Lung microvascular endothelial cell (primary cell): ENCODE data around the gene EEF2. TPM values are rescaled to one million over a fixed set of nuclear protein-coding genes. Genes with fewer than 3 reads are reported as not detected.

ENCODE experiments used
- DNase-seq, 2 donors: peaks; one replicate each; pipeline versions ENCODE4 v3.0.0 to v3.0.0-alpha.2; 2010; ENCODE audit warnings: low read depth in 2 of 2
- total RNA-seq: library from RNA; depleted of rRNA; stranded (reverse); fragments of >200 nt; gene quantifications from 2 replicates; pipeline ENCODE4 v1.2.1, GENCODE V29; 2014

The EEF2 gene
- total RNA-seq, result 1,904 and 2,063 TPM in 2 replicates

DNA sequence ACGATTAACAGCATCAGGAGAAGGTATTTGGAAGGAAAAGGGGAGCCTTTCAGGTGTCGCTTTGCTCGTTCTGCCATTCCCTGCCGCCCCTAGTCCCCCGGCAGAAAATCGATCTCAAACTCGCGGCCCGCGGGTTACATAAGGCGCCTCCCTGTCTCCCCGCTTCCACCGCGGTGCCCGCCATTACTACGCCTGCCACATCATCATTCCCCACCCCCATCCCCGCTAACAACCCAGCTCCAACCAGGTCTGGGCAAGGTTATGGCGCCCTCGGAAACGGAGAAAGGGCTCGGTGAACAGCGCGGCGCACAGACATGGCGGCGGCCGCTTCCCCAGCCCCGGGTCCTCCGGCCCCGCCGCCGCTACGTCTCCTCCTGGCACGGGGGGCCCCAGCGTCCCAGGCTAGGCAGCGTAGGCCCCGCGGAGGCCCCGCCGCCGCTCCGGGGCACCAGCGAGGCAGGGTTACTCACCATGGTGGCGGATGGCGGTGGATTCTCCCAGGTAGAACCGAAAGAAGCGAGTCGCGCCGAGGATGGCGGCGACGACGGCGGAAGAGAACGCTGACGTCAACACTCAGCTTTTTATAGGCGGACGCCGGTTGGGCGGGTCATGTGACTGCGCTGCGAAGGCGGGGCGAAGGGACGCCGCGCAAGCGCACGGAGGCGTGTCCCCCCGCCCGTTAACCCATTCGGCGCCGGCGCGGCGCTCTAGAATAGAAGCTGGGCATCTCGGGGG is at the start of gene EEF2:
Gene EEF2, minus strand, starts transcription at position 556 of the 735 bp plus-strand sequence. Its CDS starts 83 bp downstream, at position 473.
- peak; percentile 94 to 95 for DNase-seq

- no peak for DNase-seq
These were observed 49.1 kb upstream of the EEF2 start for GRCh38 chr19:4034048-4035017.

- DNase-seq, result no peak
These were observed 48.0 kb upstream of the EEF2 start for GRCh38 chr19:4033028-4033956.

GRCh38 chr19:4032436-4032835 is 47.2 kb upstream of the EEF2 start:
- DNase-seq, result no peak

DNA sequence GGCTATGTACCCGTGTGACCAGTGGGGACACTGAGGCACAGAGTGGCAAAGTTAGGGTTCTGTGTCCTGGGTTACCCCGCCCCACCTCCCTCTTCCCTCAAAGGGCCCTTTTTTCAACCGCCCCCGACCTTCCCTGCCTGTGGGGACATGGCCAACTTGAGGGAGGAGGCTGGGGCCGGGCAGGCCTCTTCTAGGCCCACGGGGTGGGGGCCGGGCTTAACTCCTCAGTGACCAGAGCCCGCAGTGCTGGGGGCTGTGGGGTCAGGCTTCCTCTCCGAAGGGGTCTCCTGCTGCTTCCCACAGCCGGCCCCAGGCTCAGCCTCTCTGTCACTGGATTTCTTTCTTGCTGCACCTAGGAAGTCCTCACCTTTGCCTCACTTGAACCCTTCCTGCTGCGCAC is 46.2 kb upstream of the EEF2 start:
- no peak for DNase-seq

GRCh38 chr19:4030981-4031380 is 45.7 kb upstream of the EEF2 start:
- no peak for DNase-seq

- DNase-seq, result no peak
These were observed 45.3 kb upstream of the EEF2 start for GRCh38 chr19:4030552-4030951.

DNA sequence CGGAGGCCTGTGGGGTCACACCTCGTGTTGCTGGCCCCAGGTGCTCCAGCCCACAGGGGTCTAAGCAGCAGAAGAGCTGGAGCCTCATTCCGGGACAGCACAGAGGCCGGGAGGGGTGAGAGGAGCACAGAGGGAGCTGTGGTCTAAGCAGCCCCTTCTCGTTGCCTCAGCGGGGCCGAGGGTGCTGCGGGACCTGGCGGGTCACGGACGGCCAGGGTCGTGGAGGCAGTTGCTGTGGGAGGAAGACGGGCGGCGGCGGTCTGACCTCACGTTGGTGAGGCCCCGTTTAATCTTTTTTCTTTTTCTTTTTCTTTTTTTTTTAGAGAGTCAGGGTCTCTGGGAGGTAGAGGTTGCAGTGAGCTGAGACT is 44.0 kb upstream of the EEF2 start:
- DNase-seq, result no peak

DNA sequence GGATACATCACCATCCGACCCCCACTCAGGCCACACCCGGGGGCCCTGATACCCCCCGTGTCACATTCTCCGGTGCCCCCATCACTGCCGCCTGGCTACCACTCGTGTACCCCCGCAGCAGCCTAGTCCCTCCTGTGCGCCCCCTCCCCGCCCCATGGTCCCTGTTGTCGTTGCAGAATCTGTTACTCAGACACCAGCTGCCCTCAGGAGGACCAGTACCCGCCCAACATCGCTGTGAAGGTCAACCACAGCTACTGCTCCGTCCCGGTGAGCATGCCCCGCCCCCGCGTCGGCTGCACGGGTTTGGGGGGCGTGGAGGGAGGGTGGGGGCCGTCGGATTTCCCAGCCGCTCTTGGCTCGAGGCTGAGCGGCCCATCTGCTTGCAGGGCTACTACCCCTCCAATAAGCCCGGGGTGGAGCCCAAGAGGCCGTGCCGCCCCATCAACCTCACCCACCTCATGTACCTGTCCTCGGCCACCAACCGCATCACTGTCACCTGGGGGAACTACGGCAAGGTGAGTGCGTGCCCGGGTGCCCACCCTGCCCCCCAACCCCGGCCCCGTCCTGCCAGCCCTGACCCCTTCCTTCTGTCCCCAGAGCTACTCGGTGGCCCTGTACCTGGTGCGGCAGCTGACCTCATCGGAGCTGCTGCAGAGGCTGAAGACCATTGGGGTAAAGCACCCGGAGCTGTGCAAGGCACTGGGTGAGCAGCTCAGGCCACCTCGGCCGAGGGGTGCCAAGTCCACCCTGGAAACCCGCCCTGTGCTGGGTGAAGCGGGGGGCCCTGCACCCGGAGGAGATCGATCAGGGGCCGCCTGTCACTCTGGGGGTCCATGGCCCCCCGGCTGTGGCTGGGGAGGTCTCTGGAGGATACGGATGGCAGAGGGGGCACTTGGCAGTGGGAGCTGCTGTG is 43.3 kb upstream of the EEF2 start:
- DNase-seq, result no peak

GRCh38 chr19:4027146-4027545 is 41.9 kb upstream of the EEF2 start:
- DNase-seq, result no peak

DNA sequence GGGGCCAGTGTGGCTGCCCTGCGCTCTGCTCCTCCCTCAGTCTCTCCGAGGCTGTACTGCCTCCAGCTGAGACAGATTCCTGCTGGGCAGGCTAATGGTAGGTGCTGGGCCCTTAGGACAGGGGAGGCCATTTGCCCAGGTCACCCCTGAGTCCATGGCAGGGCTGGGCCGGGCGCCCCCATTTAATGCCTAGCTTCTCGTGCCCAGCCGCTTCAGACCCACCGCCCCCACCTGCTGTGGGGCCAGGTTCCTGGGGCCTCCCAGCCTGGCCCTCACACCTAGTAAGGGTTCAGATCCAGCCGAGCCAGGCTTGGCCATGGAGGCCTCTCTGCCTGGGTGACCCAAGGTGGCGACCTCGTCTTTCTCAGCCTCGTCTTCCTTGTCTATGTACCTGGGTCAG is 40.1 kb upstream of the EEF2 start:
- no peak for DNase-seq

- peak; percentile 29 to 43 for DNase-seq
These were observed 38.5 kb upstream of the EEF2 start for GRCh38 chr19:4023600-4024398.

DNA sequence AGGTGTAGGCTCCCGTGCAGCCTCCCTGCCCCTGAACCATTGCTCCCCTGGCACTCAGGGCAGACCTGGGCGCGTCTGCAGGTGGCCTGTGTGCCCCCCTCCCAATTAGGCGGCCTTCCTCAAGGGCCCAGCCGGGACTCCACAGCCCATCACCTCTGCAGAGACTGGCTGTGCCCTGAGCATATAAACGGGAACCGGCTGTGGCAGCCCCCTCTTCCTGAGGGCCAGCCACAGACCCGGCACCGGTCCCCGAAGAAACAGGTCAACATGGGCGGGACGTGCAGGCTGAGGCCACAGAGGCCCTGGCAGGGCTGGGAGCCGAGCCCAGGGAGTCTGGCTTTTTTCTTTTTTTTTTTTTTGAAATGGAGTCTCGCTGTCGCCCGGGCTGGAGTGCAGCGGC is 34.3 kb upstream of the EEF2 start:
- DNase-seq, result no peak

DNA sequence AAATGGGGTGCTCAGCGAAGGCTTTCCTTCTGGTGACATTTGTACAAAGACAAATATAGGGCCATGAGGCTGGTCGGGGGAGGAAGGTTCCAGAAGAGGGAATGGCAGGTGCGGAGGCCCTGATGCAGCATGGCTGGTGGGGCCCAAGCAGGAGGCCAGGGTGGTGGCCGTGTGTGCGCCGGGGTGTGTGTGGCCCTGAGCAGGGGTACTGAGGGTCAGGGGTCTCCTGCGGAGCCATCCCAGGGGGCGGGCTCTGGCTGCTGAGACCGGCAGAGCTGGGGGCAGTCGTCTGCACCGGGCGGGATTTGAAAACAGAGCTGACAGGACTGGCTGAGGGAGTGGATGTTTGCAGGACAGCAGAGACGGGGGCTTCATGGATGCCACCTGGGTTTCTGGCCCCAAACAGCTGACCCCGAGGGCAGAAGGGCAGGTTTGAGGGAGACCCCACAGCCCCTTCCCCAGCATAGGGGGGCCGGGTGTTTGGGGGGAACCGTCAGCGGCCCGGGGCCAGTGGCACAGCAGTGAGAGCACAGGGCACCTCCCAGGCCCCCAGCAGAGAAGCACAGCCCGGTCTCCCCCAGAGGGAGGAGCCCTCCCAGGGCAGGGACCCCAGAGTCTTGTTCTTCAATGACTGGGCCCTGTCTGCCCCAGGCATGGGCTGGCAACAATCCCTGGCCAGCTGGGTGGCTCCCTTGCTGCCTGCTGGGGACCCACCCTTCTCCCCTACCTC is 33.7 kb upstream of the EEF2 start:
- DNase-seq, result no peak

DNA sequence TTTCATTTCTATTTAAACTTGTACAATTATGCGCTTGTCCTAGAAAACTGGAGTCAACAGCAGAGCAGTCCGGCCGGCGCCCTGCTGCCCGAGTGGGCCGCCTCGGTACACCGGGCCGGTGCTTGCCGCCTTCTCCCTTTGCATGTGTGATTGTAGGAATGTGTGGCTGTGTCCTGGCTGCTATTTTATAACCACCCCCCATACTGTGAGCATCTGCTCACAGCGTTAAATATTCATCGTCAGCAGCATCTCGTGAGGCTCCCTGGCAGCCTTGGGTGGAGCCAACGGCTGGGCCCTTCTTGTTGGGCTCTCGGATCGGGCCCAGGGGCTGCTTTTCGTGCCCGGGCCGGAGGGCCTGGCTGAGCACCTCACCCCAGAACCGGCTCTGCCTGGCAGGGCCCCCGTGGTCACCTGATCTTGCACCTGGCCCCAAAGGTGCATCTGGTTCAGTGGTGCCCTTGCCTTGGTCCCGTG is 32.9 kb upstream of the EEF2 start:
- no peak for DNase-seq

GRCh38 chr19:4016903-4017638 is 31.8 kb upstream of the EEF2 start:
- DNase-seq, result no peak

- DNase-seq, result no peak
These were observed 31.2 kb upstream of the EEF2 start for GRCh38 chr19:4016486-4016885.
